ENCODE measurements around the gene STK25. TPM values are rescaled to one million over a fixed set of nuclear protein-coding genes. Genes with fewer than 3 reads are reported as not detected.

STK25 gene
- total and polyA plus RNA-seq, 10 donors = 127 to 254 (median 172) TPM

DNA sequence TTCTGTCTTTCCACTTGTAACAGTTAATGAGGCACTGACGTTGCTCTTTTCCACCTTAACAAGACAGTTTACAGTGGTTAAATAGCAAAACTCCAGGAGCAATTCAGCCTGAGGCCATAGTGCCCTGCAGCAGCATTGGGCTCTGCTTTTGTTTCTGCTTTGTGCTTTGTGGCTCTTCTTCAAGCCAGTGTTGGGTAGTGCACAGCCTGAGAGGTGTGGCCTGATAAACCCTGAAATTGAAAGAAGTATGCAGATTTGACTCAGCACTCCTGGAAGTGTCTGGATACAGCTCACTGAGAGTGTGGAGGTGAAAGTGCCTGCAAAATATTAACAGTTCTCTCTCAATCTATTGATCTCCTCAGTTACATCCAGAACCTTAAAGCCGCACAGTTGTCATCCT, 63.0 kb downstream of the STK25 start:
- Histone ChIP-seq H3K9me3 (no peaks in the 10 kb centered on the region), H3K36me3 (peaks cover 3 to 97% (median 36%) of the 10 kb centered on the region in 6 donors), H3K4me3 (no peak overlapping the region), H3K4me1 (peaks cover 4 to 23% (median 15%) of the 10 kb centered on the region in 6 donors), H3K27ac (no peak overlapping the region), H3K27me3 (replicated peaks in 1 of 7) (peaks cover 0 to 69% (median 3%) of the 10 kb centered on the region in 7 donors)
- 78 to 92% (median 89%) methylated on average over 2 of the region's 2 CpGs for WGBS, 5 donors
- TF ChIP-seq CTCF (IDR thresholded peaks at IDR 0.05 in 8 of 11, conservative IDR thresholded peaks at IDR 0.05 in 3 of 11) (no peak), POLR2AphosphoS5 (IDR thresholded peaks at IDR 0.05) (no peak), POLR2A (IDR thresholded peaks at IDR 0.05) (no peak)
- DNase-seq = no peak
- intact Hi-C loops (cut with DNase I; ENCODE audit: low total_unique reads) = no loop called here

- H3K27me3 ChIP-seq (replicated peaks in 1 of 7) = peaks cover 0 to 65% (median 3%) of the 10 kb centered on the region in 7 donors
- TF ChIP-seq POLR2AphosphoS5 (IDR thresholded peaks at IDR 0.05) (peak in 1 of 3 donors; percentile 83), CTCF (IDR thresholded peaks at IDR 0.05 in 8 of 11, conservative IDR thresholded peaks at IDR 0.05 in 3 of 11) (no peak)
- no peak overlapping the region for H3K27ac ChIP-seq
- 53 to 61% (median 58%) methylated on average over 6 of the region's 6 CpGs for WGBS, 5 donors
- DNase-seq = peak; percentile 87
- H3K9me3 ChIP-seq = no peaks in the 10 kb centered on the region
- peaks cover 3 to 99% (median 48%) of the 10 kb centered on the region in 6 donors for H3K36me3 ChIP-seq
- peaks cover 4 to 23% (median 15%) of the 10 kb centered on the region in 6 donors for H3K4me1 ChIP-seq
- no peak overlapping the region for H3K4me3 ChIP-seq
- intact Hi-C loops (cut with DNase I; ENCODE audit: low total_unique reads) = no loop called here
Measured at GRCh38 chr2:241443486-241444223, 64.7 kb downstream of the STK25 start.

Small RNA genes lying within 50 kb of the gene (microRNA-seq; reads per million reads assigned to microRNA genes)
- 0 reads per million in 3 donors for gene MIR3133

Small RNA genes lying within 50 kb of the gene (small RNA-seq; reads per million reads assigned to genes)
- gene MIR3133 = 0 reads per million in 4 donors

Other genes starting within 250 kb of the STK25 start
- 100 to 1,000 TPM; 207 to 333 (median 268) TPM for gene HDLBP, start 192.9 kb downstream of the STK25 start, total RNA-seq
- gene HDLBP, start 192.9 kb downstream of the STK25 start, polyA plus RNA-seq = 10 to 100 TPM; 46.1 to 63.3 (median 51.4) TPM
- gene SEPTIN2, start 192.7 kb downstream of the STK25 start, total RNA-seq = 100 to 1,000 TPM; 236 to 350 (median 327) TPM
- 100 to 1,000 TPM in 2 of 3 donors, 10 to 100 TPM in 1; 90.3 to 164 (median 102) TPM for gene SEPTIN2, start 192.7 kb downstream of the STK25 start, polyA plus RNA-seq
- 10 to 100 TPM; 30.9 to 72.8 (median 61.5) TPM for gene FARP2, start 152.3 kb downstream of the STK25 start, total RNA-seq
- gene FARP2, start 152.3 kb downstream of the STK25 start, polyA plus RNA-seq = 10 to 100 TPM in 2 of 3 donors, 1 to 10 TPM in 1; 9.1 to 16.5 (median 14.1) TPM
- 10 to 100 TPM in 4 of 7 donors, 1 to 10 TPM in 3; 6.5 to 19.4 (median 13.0) TPM for gene BOK, start 50.2 kb upstream of the STK25 start, total RNA-seq
- gene BOK, start 50.2 kb upstream of the STK25 start, polyA plus RNA-seq = 1 to 10 TPM; 3.0 to 7.2 (median 4.5) TPM
- 10 to 100 TPM; 23.5 to 31.5 (median 28.8) TPM for gene THAP4, start 128.6 kb upstream of the STK25 start, total RNA-seq
- gene THAP4, start 128.6 kb upstream of the STK25 start, polyA plus RNA-seq = 10 to 100 TPM; 21.0 to 27.7 (median 23.5) TPM
- 100 to 1,000 TPM in 3 of 7 donors, 10 to 100 TPM in 4; 80.0 to 114 (median 97.2) TPM for gene ATG4B, start 129.1 kb upstream of the STK25 start, total RNA-seq
- gene ATG4B, start 129.1 kb upstream of the STK25 start, polyA plus RNA-seq = 10 to 100 TPM; 31.1 to 74.5 (median 44.6) TPM
- 10 to 100 TPM; 14.0 to 27.9 (median 18.1) TPM for gene DTYMK, start 178.2 kb upstream of the STK25 start, total RNA-seq
- 10 to 100 TPM; 19.3 to 38.9 (median 31.6) TPM for gene DTYMK, start 178.2 kb upstream of the STK25 start, polyA plus RNA-seq
- gene ING5, start 193.5 kb upstream of the STK25 start, total RNA-seq = 10 to 100 TPM; 18.2 to 51.1 (median 37.9) TPM
- gene ING5, start 193.5 kb upstream of the STK25 start, polyA plus RNA-seq = 10 to 100 TPM; 32.6 to 36.4 (median 34.6) TPM
- 10 to 100 TPM; 18.8 to 51.5 (median 32.3) TPM for gene D2HGDH, start 226.0 kb upstream of the STK25 start, total RNA-seq
- 10 to 100 TPM; 20.8 to 69.8 (median 67.0) TPM for gene D2HGDH, start 226.0 kb upstream of the STK25 start, polyA plus RNA-seq